ENCODE results near the gene TRIM24. TPM values are rescaled to one million over a fixed set of nuclear protein-coding genes. Genes with fewer than 3 reads are reported as not detected.

TRIM24 gene
- total and polyA plus RNA-seq, 4 donors, result 7.5 to 19.7 (median 11.2) TPM

- no peak for TF ChIP-seq HNF4A (conservative IDR thresholded peaks at IDR 0.05)
- no peak for TF ChIP-seq CTCF (IDR thresholded peaks at IDR 0.05; ENCODE audit: low read depth, low read length, missing input control)
These were observed 173.0 kb downstream of the TRIM24 start (continued) for GRCh38 chr7:138632826-138633602.

Small RNA genes lying within 50 kb of the gene (small RNA-seq; reads per million reads assigned to genes)
- gene RF00561, result not detected

Other genes starting within 250 kb of the TRIM24 start
- gene SVOPL, start 241.1 kb downstream of the TRIM24 start, total RNA-seq, result under 1 TPM in 1 of 2 donors, not detected in 1; 0.33 TPM
- not detected for gene SVOPL, start 241.1 kb downstream of the TRIM24 start, polyA plus RNA-seq

All from liver (tissue), 6 donors.